ENCODE measurements around the gene MXRA8.

MXRA8 gene

GRCh38 chr1:1365875-1366698, 7.7 kb upstream of the MXRA8 start:
- DNase-seq, result no peak

DNA sequence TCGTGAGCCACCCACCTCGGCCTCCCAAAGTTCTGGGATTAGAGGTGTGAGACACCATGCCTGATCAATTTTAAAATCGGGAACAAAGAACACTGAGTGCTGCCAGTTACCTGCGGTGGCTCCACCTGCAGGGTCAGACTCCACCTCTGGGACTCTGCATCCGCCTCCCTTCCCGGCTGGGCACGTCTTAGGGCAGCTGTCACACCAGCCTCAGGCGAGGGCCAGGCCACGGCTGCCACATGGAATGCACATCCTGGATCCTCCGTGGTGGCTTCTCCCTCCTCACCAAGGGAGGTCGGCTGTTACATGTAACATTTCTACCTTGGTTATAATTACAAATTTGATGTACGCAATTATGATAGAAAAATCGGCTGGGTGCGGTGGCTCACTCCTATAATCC, 5.9 kb upstream of the MXRA8 start:
- DNase-seq, result no peak

DNA sequence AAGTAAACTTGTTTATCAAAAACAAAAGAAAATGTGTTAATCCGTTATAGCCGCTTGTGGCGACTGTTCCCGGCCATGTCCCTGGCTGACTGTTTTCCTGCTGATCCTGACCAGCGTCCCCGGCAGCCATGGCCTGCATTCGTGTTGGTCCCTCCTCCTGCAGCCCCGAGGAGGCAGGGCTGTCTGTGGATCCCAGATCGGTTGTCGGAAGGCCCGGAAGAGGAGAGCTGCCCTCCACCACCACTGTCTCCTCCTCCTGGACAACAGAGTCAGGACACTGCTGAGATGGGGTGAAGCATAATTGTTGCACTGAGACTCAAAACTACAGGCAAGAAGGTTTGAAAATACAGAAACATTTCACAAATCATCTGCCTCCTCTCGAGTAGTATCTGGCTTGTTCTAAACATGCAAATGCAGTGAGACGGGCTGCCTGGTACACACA, 3.6 kb upstream of the MXRA8 start:
- DNase-seq, result no peak

DNA sequence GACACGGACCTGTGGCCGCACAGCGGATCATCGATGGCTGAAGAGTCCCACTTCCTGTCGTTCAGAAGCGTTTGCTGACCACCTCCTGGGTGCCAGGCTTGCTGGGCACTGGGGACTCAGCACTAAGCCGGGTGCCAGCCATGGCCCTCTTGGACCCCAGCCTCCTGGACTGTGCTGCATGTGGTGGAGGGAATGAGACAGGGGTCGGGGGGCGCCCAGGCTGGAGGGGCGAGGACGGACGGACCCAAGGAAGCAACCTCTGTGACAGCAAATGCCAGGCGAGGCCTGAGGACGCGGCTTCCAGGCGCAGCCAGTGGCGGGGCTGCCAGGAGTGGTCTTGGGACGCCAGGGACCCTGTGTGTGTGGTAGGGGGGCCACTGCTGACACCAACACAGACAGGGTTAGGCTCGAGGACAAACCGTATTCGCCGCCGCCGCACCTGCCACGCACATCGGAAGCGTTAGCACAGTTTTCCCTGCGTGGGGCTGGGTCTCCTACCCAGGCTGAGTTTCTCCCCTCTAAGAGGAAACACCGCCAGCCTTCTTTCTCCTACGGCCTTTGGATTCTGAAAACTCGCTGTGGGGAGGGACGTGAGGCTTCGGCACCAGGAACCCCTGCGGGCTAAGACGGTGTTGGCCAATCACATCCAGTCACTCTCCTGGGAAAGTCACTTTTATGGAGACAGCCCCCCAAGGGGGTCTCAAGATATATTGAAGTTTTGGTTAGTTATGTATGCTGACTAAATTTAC, 3.1 kb upstream of the MXRA8 start:
- DNase-seq, result no peak

DNA sequence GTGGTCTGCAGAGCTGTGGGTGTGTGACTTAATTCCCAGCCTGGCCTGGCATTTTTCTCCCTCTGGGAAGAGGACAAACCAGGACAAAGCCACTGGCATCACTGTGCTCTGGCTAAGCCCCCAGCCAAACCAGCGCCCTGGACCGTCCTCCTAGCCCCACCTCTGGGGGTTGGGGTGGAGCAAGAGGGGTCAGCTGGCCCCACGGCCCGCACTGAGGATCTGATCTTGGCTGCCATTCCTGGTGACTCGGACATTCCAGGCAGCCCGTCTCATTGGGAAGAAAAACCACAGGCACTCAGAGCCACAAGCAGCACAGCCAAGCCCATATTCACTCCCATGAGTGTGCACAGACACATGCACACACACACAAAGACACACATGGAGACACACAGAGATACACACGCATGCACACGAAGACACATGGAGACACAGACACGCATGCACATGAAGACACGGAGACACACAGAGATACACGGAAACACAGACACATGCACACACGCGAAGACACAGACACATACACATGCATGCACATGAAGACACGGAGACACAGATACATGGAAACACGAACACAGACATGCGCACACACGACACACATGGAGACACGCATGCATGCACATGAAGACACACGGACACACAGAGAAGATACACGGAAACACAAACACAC, 2.3 kb upstream of the MXRA8 start:
- DNase-seq, result no peak

- DNase-seq, result no peak
These were observed 1.5 kb upstream of the MXRA8 start for GRCh38 chr1:1359664-1360468.

- no peak for DNase-seq
These were observed 931 bp upstream of the MXRA8 start for GRCh38 chr1:1359308-1359663.

DNA sequence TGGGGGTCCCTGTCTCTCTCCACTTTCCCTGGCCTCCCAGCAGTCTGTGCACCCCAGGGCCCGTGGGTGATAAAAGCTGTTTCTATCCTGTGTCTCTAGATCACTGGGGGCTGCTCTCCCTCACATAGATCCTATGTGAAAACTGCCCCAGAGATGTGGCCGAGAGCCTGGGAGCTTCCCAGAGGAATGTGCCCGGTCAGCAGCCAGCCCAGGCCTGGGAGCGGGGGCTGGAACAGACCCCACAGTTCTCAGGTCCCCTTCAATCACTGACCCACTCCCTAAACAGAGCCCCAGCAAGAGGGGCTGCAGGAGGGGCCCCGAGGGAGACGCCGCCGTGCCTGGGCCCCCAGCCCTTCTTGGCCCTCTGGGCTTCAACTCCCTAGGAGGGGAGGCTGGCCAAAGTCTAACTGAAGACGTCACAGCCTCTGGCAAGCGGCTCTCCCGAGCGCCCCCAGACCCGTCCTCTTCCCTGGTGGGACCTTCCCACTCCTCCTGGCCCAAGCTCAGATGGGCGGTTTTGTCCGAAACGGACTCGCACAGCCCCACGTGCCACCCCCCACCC, 403 bp downstream of the MXRA8 start:
- DNase-seq, result no peak

DNA sequence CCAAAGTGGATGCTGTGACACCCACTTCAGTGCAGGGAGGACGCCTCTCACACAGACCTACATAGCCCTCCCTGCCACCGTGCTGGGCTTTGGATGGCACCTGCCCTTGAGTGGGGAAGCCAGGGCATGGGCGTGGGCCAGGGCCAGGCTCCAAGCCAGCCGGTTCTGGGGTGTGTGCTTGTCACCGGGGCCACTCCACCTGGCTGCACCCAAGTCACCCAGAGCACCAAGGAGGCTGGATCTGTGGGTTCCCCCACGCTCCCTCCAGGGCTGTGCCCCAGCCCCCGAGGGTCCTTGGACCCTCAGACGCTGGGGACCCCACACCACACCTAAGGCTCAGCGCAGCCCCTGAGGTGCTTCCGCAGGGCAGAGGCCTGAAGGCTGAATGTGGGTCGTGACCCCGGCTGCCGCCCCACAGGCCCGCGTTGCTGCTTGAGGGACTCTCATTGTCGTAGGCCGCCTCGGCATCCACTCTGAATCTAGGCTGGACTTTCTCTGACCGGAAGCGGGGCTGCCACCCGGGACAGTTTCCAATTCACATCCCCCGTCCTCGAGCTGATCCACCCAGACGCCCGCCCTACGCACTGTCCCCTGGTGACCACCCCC, 1.5 kb downstream of the MXRA8 start:
- no peak for DNase-seq

- DNase-seq, result no peak
These were observed 2.1 kb downstream of the MXRA8 start for GRCh38 chr1:1356166-1356795.

GRCh38 chr1:1355416-1355815, 2.9 kb downstream of the MXRA8 start:
- DNase-seq, result no peak

DNA sequence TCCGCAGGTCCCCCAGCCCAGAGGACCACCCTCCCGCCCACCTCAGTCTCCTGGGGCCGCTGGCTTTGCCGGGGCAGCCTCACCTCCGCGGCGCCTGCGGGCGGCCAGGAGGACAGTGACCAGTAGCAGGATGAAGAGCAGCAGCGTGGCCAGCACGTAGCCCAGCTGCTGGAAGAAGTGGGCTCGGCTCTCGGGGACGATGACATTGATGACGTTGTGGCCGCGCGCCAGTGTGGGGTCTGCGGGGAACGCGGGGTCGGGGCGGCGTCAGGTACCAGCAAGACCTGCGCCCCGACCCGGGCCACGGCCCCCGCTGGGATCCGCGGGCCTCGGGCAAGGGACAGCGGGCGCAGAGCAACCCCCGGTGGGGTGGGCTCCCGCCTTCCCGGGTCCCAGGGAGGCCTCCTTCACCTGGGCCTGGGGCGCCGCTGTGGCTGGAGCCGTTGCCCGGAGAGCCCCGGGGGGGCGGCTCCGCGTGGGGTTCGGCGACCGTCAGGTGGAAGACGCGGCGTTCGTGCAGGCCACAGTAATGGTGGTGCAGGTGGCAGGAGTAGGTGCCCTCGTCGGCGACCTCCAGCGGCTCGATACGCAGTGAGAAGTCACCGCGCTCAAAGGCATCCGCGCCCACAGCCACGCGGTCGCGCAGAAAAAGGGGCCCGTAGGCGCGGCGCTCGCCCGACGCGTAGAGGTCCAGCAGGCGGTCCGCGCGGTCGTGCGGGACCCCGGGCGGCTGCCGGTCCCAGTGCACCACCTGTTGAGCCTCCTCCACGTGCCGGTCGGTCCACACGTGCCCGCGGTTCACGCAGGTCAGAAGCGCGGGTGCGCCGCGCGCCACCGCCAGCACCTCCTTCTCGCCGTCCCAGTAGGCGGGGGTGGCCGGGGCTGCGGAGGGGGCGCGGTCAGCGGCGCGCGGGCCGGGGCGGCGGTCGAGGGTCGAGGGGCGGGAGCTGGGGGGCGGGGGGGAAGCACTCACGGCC, 3.8 kb downstream of the MXRA8 start:
- DNase-seq, result peak in 1 of 3 experiments; percentile 53

GRCh38 chr1:1353389-1354151, 4.8 kb downstream of the MXRA8 start:
- DNase-seq, result peak in 2 of 3 experiments; percentile 65 to 74

DNA sequence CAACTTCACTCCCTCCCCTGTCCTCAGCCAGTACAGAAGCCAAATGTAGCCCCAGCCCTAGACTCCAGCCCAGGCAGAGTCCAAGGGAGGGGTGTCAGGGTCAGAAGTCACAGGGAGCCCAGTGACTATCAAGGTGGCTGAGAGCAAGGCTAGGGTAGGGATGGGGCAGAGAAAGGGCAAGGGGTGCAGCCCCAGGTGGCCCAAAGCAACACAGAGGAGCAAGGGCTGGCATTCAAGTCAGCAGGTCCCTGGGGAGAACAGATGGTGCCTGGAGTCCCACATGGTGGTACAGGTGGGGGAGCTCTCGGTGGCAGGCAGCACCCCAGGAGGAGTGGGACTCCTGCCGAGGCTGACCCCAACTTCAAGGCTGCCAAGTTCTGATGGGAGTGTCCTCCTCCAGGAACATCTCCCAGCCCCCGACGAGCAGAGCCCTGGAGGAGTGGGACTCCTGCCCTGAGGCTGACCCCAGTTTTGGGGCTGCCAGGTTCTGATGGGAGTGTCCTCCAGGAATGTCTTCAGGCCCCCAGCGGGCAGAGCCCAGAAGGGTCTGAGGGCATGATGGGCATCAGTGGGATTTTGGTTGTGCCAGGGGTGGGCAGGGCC, 5.5 kb downstream of the MXRA8 start:
- no peak for DNase-seq

DNA sequence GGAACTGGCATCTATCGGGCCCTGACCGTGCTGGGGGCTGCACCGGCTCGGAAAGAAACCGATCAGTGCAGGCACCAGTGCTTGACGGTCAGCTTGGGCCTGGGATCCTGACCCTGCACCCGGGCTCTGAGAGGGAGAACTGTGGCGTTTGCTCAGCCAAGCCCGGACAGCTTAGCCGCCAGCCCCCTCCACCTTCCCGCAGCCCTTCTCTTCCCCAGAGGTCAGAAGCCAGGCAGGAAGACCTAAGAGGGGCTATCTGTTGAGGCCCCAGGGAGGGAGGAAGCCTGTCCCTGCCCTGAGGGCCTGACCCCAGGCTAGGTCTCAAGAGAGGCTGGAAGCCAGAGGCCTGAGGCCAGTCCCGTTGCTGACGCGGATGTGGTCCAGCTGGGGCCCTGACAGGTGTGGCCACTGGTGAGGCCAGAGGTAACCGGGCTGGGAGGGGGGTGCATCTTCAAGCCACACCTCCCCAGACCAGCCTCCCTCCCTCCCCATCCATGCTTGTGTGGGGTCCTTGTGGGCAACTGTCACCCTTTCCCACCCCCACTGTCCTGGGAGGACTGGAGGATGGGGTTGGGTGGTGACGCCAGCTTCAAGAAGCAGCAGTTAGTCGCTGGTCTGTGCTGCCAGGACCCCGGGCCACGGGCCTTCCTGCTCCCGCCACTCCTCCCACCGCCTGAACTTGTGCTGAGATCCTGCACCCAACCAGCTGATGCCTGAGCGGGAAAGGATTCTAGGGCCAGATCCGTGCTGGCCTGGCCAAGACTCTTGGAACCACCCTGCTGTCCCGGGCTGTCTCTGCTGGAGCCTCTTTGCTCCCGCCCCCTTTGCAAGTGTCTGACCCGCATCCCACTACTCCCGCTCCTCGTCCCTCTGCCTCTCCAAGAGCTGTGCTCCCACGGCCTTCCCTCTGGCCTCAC, 6.6 kb downstream of the MXRA8 start:
- no peak for DNase-seq

DNA sequence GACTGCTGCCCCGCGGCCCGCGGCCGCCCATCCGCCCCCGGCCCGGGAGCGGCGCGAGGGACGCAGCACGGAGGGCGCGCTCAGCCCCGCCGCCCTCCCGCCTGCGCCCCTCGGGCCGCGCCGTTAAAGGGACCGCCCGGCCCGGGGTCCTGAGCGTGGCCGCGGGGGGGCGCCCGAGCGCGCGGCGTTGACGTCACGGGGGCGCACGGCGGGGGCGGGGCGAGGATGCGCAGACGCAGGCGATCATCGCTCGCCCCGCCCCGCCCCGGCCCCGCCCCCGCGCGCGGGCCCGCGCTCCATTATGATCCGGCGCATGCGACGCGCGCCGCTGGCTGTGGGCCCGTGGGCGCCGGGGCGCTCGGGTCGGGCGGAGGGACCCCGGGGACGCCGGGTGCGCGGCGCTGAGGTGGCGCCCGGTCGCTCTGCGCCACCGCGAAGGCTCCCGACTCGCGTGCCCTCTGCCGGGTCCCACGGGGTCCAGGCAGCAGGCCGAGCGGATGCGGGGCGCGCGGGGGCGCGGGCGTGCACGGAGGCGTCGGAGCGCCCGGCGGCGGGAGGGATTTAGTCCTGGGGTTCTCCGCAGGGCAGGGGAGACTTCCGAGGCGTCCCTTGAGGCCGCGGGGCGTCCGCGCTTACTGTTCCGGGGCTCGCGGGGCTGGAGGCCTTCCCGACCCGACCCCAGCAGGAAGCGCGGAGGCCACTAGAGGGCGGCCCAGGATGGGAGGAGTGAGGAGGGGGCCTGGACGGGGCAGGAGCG, 8.9 kb downstream of the MXRA8 start, which contains the start of gene DVL1:
DVL1 (minus strand) TSS at position 163 of the 757 bp plus-strand sequence. CDS start 353 bp downstream, outside the sequence.
- DNase-seq, result peak; percentile 76 to 86 (median 81)
